HG03565 (cell line): ENCODE results near the gene PRR35.

Source experiments
- ATAC-seq: cut with Tn5 transposase; IDR thresholded peaks from one replicate; pipeline ENCODE4 v1.9.1; 2021; ENCODE audit warnings: mild to moderate bottlenecking, moderate library complexity; ENCODE audit not compliant: unreplicated experiment

PRR35 gene

GRCh38 chr16:560204-560700 lies at the start of gene PRR35:
PRR35 (plus strand) TSS chr16:560394; CDS start chr16:563295, 2,901 bp downstream.
- no peak for ATAC-seq

- ATAC-seq: no peak
These were observed 47.4 kb upstream of the PRR35 start for GRCh38 chr16:512802-513201.

- no peak for ATAC-seq
These were observed 46.2 kb upstream of the PRR35 start for GRCh38 chr16:513950-514349.

GRCh38 chr16:515175-515938 lies 44.8 kb upstream of the PRR35 start:
- no peak for ATAC-seq

- ATAC-seq: no peak
These were observed 44.3 kb upstream of the PRR35 start for GRCh38 chr16:515939-516226.

GRCh38 chr16:516301-516700 lies 43.9 kb upstream of the PRR35 start:
- no peak for ATAC-seq

GRCh38 chr16:518858-519257 lies 41.3 kb upstream of the PRR35 start:
- ATAC-seq: no peak

GRCh38 chr16:519425-519824 lies 40.8 kb upstream of the PRR35 start:
- no peak for ATAC-seq

GRCh38 chr16:519841-520687 lies 40.1 kb upstream of the PRR35 start:
- ATAC-seq: no peak

GRCh38 chr16:520847-521246 lies 39.3 kb upstream of the PRR35 start:
- no peak for ATAC-seq

GRCh38 chr16:521381-522210 lies 38.6 kb upstream of the PRR35 start:
- ATAC-seq: no peak

- no peak for ATAC-seq
These were observed 37.7 kb upstream of the PRR35 start for GRCh38 chr16:522320-523096.

- no peak for ATAC-seq
These were observed 37.0 kb upstream of the PRR35 start for GRCh38 chr16:523097-523741.

- no peak for ATAC-seq
These were observed 35.7 kb upstream of the PRR35 start for GRCh38 chr16:524274-525040.

GRCh38 chr16:525123-525519 lies 35.1 kb upstream of the PRR35 start:
- no peak for ATAC-seq

- no peak for ATAC-seq
These were observed 34.5 kb upstream of the PRR35 start for GRCh38 chr16:525520-526180.

- ATAC-seq: no peak
These were observed 33.8 kb upstream of the PRR35 start for GRCh38 chr16:526181-527014.
